GM10266 (cell line): ENCODE results near the gene PARD3.

Experiments
- DNase-seq: peaks from one replicate; pipeline ENCODE4 v3.0.0; 2012; ENCODE audit errors: extremely low spot score
- TF ChIP-seq, protein P1 (sequence below): IDR thresholded peaks from 2 replicates; pipeline ENCODE4 v1.5.1; 2012; ENCODE audit warnings: mild to moderate bottlenecking, low read depth; ENCODE audit not compliant: control insufficient read depth, insufficient read depth; ENCODE audit errors: missing control alignments

The PARD3 gene

DNA sequence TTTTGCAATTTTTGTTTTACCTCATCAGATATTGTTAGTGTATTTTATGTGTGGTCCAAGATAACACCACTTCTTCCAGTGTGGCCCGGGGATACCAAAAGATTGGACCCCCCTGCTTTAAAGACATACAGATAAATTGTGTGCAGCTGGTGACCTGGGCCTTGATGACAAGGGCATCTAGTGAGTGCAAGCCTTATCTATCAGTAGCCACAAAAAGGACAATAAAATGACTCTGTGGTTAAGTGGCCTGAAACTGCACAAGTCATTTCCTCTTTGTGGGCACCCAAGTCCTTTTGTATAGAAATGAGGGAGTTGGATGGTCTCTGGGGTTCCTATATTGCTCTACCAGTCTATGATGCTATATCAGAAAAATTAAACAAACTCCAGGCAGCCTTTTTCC is 98.1 kb downstream of the PARD3 start:
- no peak for DNase-seq
- TF ChIP-seq, protein P1, sequence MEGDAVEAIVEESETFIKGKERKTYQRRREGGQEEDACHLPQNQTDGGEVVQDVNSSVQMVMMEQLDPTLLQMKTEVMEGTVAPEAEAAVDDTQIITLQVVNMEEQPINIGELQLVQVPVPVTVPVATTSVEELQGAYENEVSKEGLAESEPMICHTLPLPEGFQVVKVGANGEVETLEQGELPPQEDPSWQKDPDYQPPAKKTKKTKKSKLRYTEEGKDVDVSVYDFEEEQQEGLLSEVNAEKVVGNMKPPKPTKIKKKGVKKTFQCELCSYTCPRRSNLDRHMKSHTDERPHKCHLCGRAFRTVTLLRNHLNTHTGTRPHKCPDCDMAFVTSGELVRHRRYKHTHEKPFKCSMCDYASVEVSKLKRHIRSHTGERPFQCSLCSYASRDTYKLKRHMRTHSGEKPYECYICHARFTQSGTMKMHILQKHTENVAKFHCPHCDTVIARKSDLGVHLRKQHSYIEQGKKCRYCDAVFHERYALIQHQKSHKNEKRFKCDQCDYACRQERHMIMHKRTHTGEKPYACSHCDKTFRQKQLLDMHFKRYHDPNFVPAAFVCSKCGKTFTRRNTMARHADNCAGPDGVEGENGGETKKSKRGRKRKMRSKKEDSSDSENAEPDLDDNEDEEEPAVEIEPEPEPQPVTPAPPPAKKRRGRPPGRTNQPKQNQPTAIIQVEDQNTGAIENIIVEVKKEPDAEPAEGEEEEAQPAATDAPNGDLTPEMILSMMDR, result no peak

DNA sequence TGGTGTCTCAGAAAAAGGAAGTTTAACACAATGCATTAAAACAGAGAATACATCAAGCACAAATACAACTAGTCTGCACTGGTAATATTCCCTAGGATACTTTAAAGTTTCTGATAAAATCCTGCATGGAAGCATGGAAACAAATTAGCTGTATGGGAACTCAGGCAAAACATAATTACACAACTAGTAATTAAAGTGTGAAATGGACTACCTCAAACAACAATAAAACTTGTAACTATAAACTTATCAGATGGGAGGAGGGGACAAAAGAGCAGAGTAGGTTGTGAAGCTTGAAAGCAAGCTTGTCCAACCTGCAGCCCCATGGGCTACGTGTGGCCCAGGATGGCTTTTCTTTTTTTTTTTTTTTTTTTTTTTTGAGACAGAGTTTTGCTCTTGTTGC is 98.9 kb downstream of the PARD3 start:
- DNase-seq, result no peak

DNA sequence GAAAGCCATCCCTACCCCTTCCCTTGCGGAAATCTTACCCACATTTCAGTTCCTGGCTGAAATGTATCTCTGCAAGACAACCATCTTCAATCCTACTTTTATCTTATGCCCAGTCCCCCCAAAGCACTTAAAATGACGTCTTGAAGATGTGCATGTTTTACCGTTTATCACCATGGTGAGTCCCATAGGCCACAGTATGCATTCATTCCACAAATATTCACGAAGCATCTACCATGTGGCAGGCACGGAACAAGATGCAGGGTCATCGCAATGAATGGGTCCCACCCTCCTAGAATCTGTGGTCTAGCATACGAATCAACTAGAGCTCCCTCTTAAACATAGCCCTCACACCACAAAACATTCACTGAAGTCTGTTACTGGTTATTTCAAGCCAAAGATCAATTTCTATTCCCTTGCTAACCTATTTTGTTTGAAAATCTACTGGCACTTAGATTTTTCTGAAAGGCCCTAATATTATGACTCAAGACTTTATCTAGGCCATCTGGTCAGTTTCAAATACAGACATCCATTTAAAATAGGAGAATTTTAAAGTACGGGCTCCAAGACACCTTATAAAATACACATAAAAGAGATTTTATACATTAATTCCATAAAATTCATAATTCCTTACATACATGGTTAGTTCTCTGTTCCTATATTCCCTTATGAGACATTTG is 99.4 kb downstream of the PARD3 start:
- DNase-seq, result no peak
- TF ChIP-seq, protein P1, result no peak

More for the DNA sequence above, 98.9 kb downstream of the PARD3 start:
- TF ChIP-seq, protein P1, result no peak

DNA sequence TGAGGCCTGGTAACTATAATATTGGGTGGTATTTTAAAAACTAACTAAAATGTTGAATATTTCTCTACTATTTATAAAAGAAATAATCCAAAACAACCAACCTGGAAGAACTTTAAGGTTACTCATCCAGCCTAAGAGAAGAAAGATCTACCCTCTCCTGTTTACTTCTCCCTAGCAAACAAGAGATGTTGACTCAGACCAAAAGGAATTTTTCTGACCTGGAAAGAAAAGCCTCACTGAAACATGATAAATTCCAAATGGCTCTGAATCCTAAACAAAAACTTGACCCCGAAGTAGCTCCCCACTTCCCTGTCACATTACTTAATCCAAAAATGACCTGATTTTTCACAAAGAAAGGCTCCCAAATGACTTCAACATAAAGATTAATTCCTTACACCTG is 101.2 kb downstream of the PARD3 start:
- TF ChIP-seq, protein P1, result no peak
- no peak for DNase-seq

DNA sequence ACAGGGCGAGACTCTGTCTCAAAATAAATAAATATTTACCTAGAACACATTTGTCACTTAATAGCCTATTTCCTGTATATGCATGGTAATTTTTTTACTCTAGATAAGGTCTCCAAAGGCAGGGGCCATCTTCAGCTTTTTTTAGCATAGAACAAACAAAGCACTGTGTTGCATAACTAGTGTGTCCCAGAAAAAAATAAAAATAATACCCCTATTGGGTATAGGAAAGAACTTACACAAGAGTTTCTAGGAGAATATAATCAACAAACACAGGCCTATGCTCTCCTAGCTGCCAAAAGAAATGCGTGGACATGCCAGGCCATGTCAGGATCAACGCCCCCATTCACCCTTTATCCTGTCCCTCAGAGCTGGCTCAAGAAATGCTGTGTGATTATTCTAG is 103.6 kb downstream of the PARD3 start:
- TF ChIP-seq, protein P1, result no peak
- no peak for DNase-seq

DNA sequence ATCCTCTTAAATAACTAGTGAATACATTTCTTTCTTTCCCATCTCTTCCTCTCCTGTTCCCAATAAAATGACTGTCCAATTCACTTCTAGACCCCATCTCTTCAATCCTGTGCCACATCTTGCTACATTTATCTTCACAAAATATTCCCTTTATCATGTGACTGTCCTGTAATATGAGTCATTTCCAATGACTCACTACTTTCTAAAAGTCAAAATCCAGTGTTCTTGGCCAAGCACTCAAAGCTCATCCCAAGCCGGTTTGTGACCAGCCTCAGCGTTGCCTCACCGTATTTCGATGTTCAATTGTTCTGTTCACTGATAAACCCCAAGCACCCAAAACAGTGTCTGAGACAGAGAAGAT is 104.7 kb downstream of the PARD3 start:
- DNase-seq, result no peak
- TF ChIP-seq, protein P1, result no peak

DNA sequence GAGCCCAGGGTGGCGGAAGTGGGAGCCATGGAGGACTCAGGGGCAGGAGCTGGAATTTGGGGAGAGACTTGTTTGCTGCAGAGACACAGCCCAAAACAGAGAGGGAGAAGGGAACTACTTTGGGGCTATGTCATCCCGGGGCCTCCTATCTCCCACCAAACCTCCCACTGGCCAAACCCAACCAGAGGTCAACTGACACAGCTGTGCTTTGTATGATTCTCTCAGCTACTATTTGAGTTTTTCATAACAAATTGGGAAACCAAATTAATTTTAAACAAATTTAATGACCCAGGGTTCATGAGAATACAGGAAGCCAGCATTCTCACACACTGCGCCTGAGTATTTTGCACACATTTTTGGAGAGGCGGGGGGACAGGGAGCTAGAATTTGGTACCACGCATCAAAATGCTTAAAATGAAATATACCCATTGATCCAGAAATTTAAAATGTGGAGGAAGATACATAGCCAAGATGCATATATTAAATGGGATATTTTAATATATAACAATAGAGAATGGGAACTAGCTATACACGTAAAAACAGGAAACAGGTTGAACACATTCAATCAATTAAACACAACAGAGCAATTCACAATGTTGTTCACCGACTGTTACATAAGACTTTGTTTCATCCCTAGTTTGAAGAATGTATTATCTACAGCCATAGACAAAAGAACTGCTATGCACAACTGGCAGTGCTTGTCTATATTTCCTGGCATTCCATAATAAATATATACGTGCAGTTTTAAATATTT is 105.3 kb downstream of the PARD3 start:
- TF ChIP-seq, protein P1, result no peak
- no peak for DNase-seq
